HG03442 (cell line): ENCODE measurements around the gene CEP162.
"Not testable (repeated sequence)": the region's sequence is repeated elsewhere in the genome, so short reads cannot be mapped to it uniquely, and the experiment has no call there.

Source experiments
- ATAC-seq: cut with Tn5 transposase; IDR thresholded peaks from one replicate; pipeline ENCODE4 v1.9.1; 2021; ENCODE audit warnings: mild to moderate bottlenecking, moderate library complexity; ENCODE audit not compliant: unreplicated experiment

Gene CEP162

GRCh38 chr6:84089081-84089480, 138.4 kb downstream of the CEP162 start:
- ATAC-seq = no peak

- ATAC-seq = no peak
Measured at GRCh38 chr6:84086545-84087429, 140.7 kb downstream of the CEP162 start.

- no peak for ATAC-seq
Measured at GRCh38 chr6:84086056-84086455, 141.4 kb downstream of the CEP162 start.

- not testable (repeated sequence) for ATAC-seq
Measured at GRCh38 chr6:84084705-84085104, 142.7 kb downstream of the CEP162 start.

- ATAC-seq = no peak
Measured at GRCh38 chr6:84082689-84083265, 144.7 kb downstream of the CEP162 start.

- ATAC-seq = no peak
Measured at GRCh38 chr6:84081222-84081621, 146.2 kb downstream of the CEP162 start.

GRCh38 chr6:84078335-84078734, 149.1 kb downstream of the CEP162 start:
- no peak for ATAC-seq

GRCh38 chr6:84077645-84078044, 149.8 kb downstream of the CEP162 start:
- no peak for ATAC-seq

GRCh38 chr6:84074988-84075781, 152.3 kb downstream of the CEP162 start:
- ATAC-seq = no peak
